ACHN (cell line): ENCODE results near the gene DLK2.

Experiments used
- DNase-seq: peaks from one replicate; pipeline ENCODE4 v3.0.0-alpha.2; 2015
- in situ Hi-C: cut with HindIII; loops from 2 replicates; pipeline ENCODE4 v1.10.0; 2017; ENCODE audit warnings: low sequenced_read_pairs, low pct_ligation_motif_present, low pct_unique_long_range_greater_than_20kb

DLK2 gene

GRCh38 chr6:43408259-43408658 lies 47.1 kb downstream of the DLK2 start:
- in situ Hi-C loops: no loop called here
- no peak for DNase-seq

DNA sequence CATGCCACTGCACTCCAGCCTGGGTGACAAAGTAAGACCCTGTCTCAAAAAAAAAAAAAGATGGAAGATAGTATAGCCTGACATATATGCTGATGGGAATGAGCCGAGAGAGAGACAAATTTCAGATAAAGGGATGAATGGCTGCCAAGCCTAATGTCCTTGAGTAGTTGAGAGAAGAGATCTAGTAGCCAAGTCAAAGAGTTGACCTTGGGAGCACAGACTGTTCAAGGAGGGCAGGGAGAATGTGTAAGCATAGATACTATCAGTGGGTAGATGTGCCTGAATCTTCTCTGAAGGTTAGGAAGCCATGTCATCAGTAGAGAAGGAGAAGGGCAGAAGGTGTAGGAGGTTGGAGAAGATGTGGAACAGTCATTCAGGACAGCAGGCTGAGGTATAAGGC lies 48.1 kb downstream of the DLK2 start:
- in situ Hi-C loops: no loop called here
- no peak for DNase-seq

DNA sequence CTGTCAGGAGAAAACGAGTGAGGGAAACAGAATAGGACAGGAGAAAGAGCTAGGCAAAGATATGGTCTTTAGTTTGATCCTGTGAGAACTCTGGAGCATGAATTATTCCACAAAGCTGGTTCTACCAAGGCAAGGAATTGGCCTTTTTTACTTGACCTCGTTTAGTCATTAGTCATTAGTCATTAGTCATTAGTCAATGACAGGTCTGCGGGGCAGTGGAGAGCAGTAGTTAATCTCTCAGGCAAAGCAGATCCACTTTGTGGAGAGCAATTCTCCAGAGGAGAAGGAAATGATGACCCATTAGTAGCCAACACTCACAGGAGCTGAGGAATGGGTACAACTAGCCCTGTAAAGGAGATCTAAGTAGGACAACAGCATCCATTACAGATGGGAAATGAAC lies 50.0 kb downstream of the DLK2 start:
- in situ Hi-C loops: no loop called here
- DNase-seq: no peak

- in situ Hi-C loops: no loop called here
- DNase-seq: peak; percentile 9
Observed at GRCh38 chr6:43402820-43403219, 52.5 kb downstream of the DLK2 start.

DNA sequence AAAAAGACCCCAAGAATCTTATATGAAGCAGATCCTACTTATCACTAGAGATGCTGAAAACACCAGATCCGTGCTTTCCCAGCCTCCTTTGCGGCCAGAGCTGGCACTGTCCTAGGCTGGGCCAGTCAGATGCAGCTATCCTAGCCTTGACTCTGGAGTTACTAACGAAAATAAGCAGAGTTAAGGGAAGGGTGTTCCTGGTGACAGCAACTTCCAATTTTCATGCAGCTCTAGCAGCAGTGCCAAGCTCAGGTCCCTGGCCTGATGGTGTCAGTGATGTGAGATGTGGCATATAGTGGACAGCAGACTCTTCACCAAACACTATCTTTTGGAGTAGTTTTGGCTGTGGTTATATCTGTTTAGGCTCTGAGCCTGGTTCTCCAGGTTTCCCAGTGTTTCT lies 53.6 kb downstream of the DLK2 start:
- in situ Hi-C loops: no loop called here
- no peak for DNase-seq
